Measurements from ENCODE around the gene DNM3. TPM values are rescaled to one million over a fixed set of nuclear protein-coding genes. Genes with fewer than 3 reads are reported as not detected.

The DNM3 gene
- total and polyA plus RNA-seq, 2 of the 8 experiments (the other 6 are each of a cell fraction or from before 2014, with no cell fraction given), result 2.0 to 8.5 TPM

- no peak overlapping the region for H2BK20ac ChIP-seq (ENCODE audit: low read length)
- H3K79me2 ChIP-seq (ENCODE audit: control insufficient read depth in 1 of 2, insufficient read depth in 2 of 2, low read length in 2 of 2), result no peaks in the 10 kb centered on the region
- no peak overlapping the region for H4K5ac ChIP-seq (ENCODE audit: insufficient read length, low read depth, low read length)
- peaks cover 0 to 11% (median 5%) of the 10 kb centered on the region in 4 experiments; a peak in 3 of 7 replicates for H3K4me1 ChIP-seq (replicated peaks in 1 of 4; ENCODE audit: control insufficient read depth in 3 of 4, insufficient read depth in 4 of 4, low read length in 3 of 4)
- DNase-seq (ENCODE audit: low read depth in 1 of 2, low spot score in 2 of 2) (no peak), FAIRE-seq (no peak)
- H3K23ac ChIP-seq (ENCODE audit: insufficient read length), result no peak overlapping the region
- no peaks in the 10 kb centered on the region for H4K20me1 ChIP-seq (replicated peaks in 1 of 2; ENCODE audit: control insufficient read depth in 1 of 2, insufficient read depth in 2 of 2, low read length in 2 of 2)
- no peak overlapping the region for H3K18ac ChIP-seq (ENCODE audit: extremely low read depth, low read length)
- no peaks in the 10 kb centered on the region for H3K79me1 ChIP-seq (ENCODE audit: low read depth, low read length)
- no peak overlapping the region for H4K91ac ChIP-seq (replicated peaks; ENCODE audit: insufficient read length, low read length)
- H3K14ac ChIP-seq (ENCODE audit: insufficient read length), result no peak overlapping the region
- H2AFZ ChIP-seq (ENCODE audit: low read length), result no peak overlapping the region
- no peak overlapping the region for H3K4me3 ChIP-seq (ENCODE audit: extremely low read depth in 1 of 4, insufficient read depth in 2 of 4, low read depth in 3 of 4, low read length in 4 of 4)
- ChIA-PET POLR2A (ENCODE audit: partially characterized antibody) (interaction anchor here (0.6 to 1.3 kb wide), 3 partner anchors 60 to 183 kb away, joined by 3 to 5 read pairs (median 3); partner anchors contain the start of gene VAMP4), CTCF (ENCODE audit: partially characterized antibody) (interaction anchor here (0.5 to 16.4 kb wide), 55 partner anchors 8 to 641 kb away, joined by 3 to 694 read pairs (median 7); partner anchors contain the start of genes DNM3 and PIGC)
- H2BK15ac ChIP-seq (ENCODE audit: low read length), result no peak overlapping the region
- no peak overlapping the region for H2BK12ac ChIP-seq (ENCODE audit: low read depth, low read length)
- H4K8ac ChIP-seq (ENCODE audit: extremely low read depth, insufficient read depth, low read length), result no peak overlapping the region
- 89% methylated on average over 3 of the region's 3 CpGs; no CpG with 5 or more reads in 1 of the 2 experiments for WGBS, 2 experiments (ENCODE audit: extremely low coverage in 1 of 2, insufficient coverage in 1 of 2, insufficient read length in 1 of 2, insufficient replicate concordance in 2 of 2, low coverage in 1 of 2, low lambda C conversion rate in 2 of 2, missing lambda C conversion rate in 1 of 2)
- peaks cover 0 to 6% (median 3%) of the 10 kb centered on the region in 4 experiments; a peak in 4 of 8 replicates for H3K36me3 ChIP-seq (ENCODE audit: control insufficient read depth in 2 of 4, insufficient read depth in 4 of 4, low read length in 3 of 4)
- no peak overlapping the region for H3K4ac ChIP-seq (replicated peaks; ENCODE audit: insufficient read length, low read depth, low read length)
- H3K4me2 ChIP-seq (ENCODE audit: insufficient read depth in 1 of 2, low read depth in 2 of 2, low read length in 2 of 2), result no peak overlapping the region
- no peak overlapping the region for H2AK5ac ChIP-seq (ENCODE audit: low read depth, low read length)
- no peaks in the 10 kb centered on the region for H3K23me2 ChIP-seq (ENCODE audit: low read depth, low read length)
- no peak overlapping the region for H2BK120ac ChIP-seq (replicated peaks; ENCODE audit: low read depth, low read length)
- no peak overlapping the region for H2BK5ac ChIP-seq (ENCODE audit: low read depth, low read length)
- H3K9ac ChIP-seq (replicated peaks in 1 of 4; ENCODE audit: extremely low read depth in 1 of 4, low read depth in 3 of 4, low read length in 3 of 4), result no peak overlapping the region
- TF ChIP-seq, protein P1, sequence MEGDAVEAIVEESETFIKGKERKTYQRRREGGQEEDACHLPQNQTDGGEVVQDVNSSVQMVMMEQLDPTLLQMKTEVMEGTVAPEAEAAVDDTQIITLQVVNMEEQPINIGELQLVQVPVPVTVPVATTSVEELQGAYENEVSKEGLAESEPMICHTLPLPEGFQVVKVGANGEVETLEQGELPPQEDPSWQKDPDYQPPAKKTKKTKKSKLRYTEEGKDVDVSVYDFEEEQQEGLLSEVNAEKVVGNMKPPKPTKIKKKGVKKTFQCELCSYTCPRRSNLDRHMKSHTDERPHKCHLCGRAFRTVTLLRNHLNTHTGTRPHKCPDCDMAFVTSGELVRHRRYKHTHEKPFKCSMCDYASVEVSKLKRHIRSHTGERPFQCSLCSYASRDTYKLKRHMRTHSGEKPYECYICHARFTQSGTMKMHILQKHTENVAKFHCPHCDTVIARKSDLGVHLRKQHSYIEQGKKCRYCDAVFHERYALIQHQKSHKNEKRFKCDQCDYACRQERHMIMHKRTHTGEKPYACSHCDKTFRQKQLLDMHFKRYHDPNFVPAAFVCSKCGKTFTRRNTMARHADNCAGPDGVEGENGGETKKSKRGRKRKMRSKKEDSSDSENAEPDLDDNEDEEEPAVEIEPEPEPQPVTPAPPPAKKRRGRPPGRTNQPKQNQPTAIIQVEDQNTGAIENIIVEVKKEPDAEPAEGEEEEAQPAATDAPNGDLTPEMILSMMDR (IDR thresholded peaks at IDR 0.05; ENCODE audit: control extremely low read depth in 1 of 3, insufficient read depth in 1 of 3, low read depth in 1 of 3, low read length in 3 of 3), result peak in 2 of 3 experiments; percentile 43 to 50; a peak in 3 of 4 replicates
- peak; percentile 66 to 73 for TF ChIP-seq RAD21 (IDR thresholded peaks at IDR 0.05 in 1 of 2, conservative IDR thresholded peaks at IDR 0.05 in 1 of 2; ENCODE audit: low read depth in 2 of 2, low read length in 2 of 2)
- TF ChIP-seq RFX5 (IDR thresholded peaks at IDR 0.05; ENCODE audit: borderline replicate concordance, low read depth, low read length), result no peak
- TF ChIP-seq CTBP2 (IDR thresholded peaks at IDR 0.05; ENCODE audit: borderline replicate concordance, insufficient read depth, insufficient read length, low read length), result no peak
- no peak for TF ChIP-seq USF2 (IDR thresholded peaks at IDR 0.05; ENCODE audit: low read length)
- no peak for TF ChIP-seq KDM4A (IDR thresholded peaks at IDR 0.05; ENCODE audit: low read depth, low read length, severe bottlenecking)
- TF ChIP-seq JUN (IDR thresholded peaks at IDR 0.05; ENCODE audit: low read depth, low read length), result no peak
- no peak overlapping the region for H3K27ac ChIP-seq (ENCODE audit: low read depth, low read length)
- no peaks in the 10 kb centered on the region for H3K9me3 ChIP-seq (ENCODE audit: insufficient read depth in 2 of 2, low read depth in 1 of 2, low read length in 1 of 2)
- H3K56ac ChIP-seq (replicated peaks; ENCODE audit: insufficient read length, low read depth, low read length), result no peak overlapping the region
- H3K27me3 ChIP-seq (replicated peaks in 1 of 4; ENCODE audit: control insufficient read depth in 3 of 4, extremely low read depth in 1 of 4, insufficient read depth in 3 of 4, low read length in 3 of 4), result no peaks in the 10 kb centered on the region
Measured at GRCh38 chr1:171802207-171802606, 39.1 kb upstream of the DNM3 start.

Data from H1 (cell line).